ENCODE measurements around the gene CCNK. TPM values are rescaled to one million over a fixed set of nuclear protein-coding genes. Genes with fewer than 3 reads are reported as not detected.

CCNK gene
- total RNA-seq, 4 donors from 2014 or later = 16.5 to 29.1 (median 21.4) TPM

GRCh38 chr14:99521176-99522024, 40.2 kb downstream of the CCNK start:
- WGBS, 2 donors = 85 to 88% methylated on average over 22 to 25 of the region's 25 CpGs
- Histone ChIP-seq H3K27me3 (no peaks in the 10 kb centered on the region), H3K4me3 (no peak overlapping the region), H3K27ac (no peak overlapping the region), H3K9me3 (no peaks in the 10 kb centered on the region), H3K4me1 (peaks cover 0 to 41% (median 9%) of the 10 kb centered on the region in 4 donors), H3K36me3 (no peaks in the 10 kb centered on the region)
- TF ChIP-seq EP300 (IDR thresholded peaks at IDR 0.05) = no peak
- no peak for TF ChIP-seq CTCF (IDR thresholded peaks at IDR 0.05)
- TF ChIP-seq POLR2A (IDR thresholded peaks at IDR 0.05) = no peak
- no peak for DNase-seq (ENCODE audit: low spot score in 2 of 2)

GRCh38 chr14:99522025-99522401, 40.8 kb downstream of the CCNK start:
- 73% methylated on average over 14 to 16 of the region's 18 CpGs for WGBS, 2 donors
- H3K4me3 ChIP-seq = no peak overlapping the region
- H3K27me3 ChIP-seq = no peaks in the 10 kb centered on the region
- peaks cover 0 to 41% (median 9%) of the 10 kb centered on the region in 4 donors for H3K4me1 ChIP-seq
- H3K36me3 ChIP-seq = no peaks in the 10 kb centered on the region
- H3K9me3 ChIP-seq = no peaks in the 10 kb centered on the region
- TF ChIP-seq EP300 (IDR thresholded peaks at IDR 0.05) (no peak), POLR2A (IDR thresholded peaks at IDR 0.05) (no peak), CTCF (IDR thresholded peaks at IDR 0.05) (no peak)
- no peak overlapping the region for H3K27ac ChIP-seq
- DNase-seq (ENCODE audit: low spot score in 2 of 2) = no peak

GRCh38 chr14:99522457-99522891, 41.3 kb downstream of the CCNK start:
- H3K27me3 ChIP-seq = no peaks in the 10 kb centered on the region
- peaks cover 0 to 41% (median 9%) of the 10 kb centered on the region in 4 donors for H3K4me1 ChIP-seq
- H3K27ac ChIP-seq = no peak overlapping the region
- no peaks in the 10 kb centered on the region for H3K36me3 ChIP-seq
- DNase-seq (ENCODE audit: low spot score in 2 of 2) = no peak
- no peak overlapping the region for H3K4me3 ChIP-seq
- 21 to 33% methylated on average over 6 to 11 of the region's 12 CpGs for WGBS, 2 donors
- H3K9me3 ChIP-seq = no peaks in the 10 kb centered on the region
- TF ChIP-seq EP300 (IDR thresholded peaks at IDR 0.05) = no peak
- no peak for TF ChIP-seq CTCF (IDR thresholded peaks at IDR 0.05)
- no peak for TF ChIP-seq POLR2A (IDR thresholded peaks at IDR 0.05)

- Histone ChIP-seq H3K27ac (peak overlapping the region in 2 of 4 donors; percentile 6 to 27), H3K9me3 (no peaks in the 10 kb centered on the region), H3K27me3 (no peaks in the 10 kb centered on the region), H3K4me1 (peaks cover 0 to 40% (median 9%) of the 10 kb centered on the region in 4 donors), H3K36me3 (no peaks in the 10 kb centered on the region), H3K4me3 (no peak overlapping the region)
- no peak for DNase-seq (ENCODE audit: low spot score in 2 of 2)
- TF ChIP-seq POLR2A (IDR thresholded peaks at IDR 0.05) (no peak), CTCF (IDR thresholded peaks at IDR 0.05) (no peak), EP300 (IDR thresholded peaks at IDR 0.05) (no peak)
- WGBS, 2 donors = 60 to 61% methylated on average over 5 to 14 of the region's 14 CpGs
These were observed 41.9 kb downstream of the CCNK start for GRCh38 chr14:99522934-99523703.

- TF ChIP-seq EP300 (IDR thresholded peaks at IDR 0.05) = no peak
- TF ChIP-seq CTCF (IDR thresholded peaks at IDR 0.05) = no peak
- TF ChIP-seq POLR2A (IDR thresholded peaks at IDR 0.05) = no peak
- no peak for DNase-seq (ENCODE audit: low spot score in 2 of 2)
- Histone ChIP-seq H3K9me3 (no peaks in the 10 kb centered on the region), H3K4me1 (peaks cover 0 to 35% (median 9%) of the 10 kb centered on the region in 4 donors), H3K27me3 (no peaks in the 10 kb centered on the region), H3K4me3 (no peak overlapping the region), H3K27ac (peak overlapping the region in 1 of 4 donors; percentile 27), H3K36me3 (no peaks in the 10 kb centered on the region)
- WGBS, 2 donors = 71 to 81% methylated on average over 3 to 4 of the region's 5 CpGs
These were observed 42.5 kb downstream of the CCNK start for GRCh38 chr14:99523704-99524055.

All from tibial nerve (tissue), 4 donors.